ENCODE data around the gene GLS2. TPM values are rescaled to one million over a fixed set of nuclear protein-coding genes. Genes with fewer than 3 reads are reported as not detected.
"Not testable (repeated sequence)": the region's sequence is repeated elsewhere in the genome, so short reads cannot be mapped to it uniquely, and the experiment has no call there.

Gene GLS2
- total RNA-seq, 2 donors from 2014 or later: 4.4 to 4.7 TPM

DNA sequence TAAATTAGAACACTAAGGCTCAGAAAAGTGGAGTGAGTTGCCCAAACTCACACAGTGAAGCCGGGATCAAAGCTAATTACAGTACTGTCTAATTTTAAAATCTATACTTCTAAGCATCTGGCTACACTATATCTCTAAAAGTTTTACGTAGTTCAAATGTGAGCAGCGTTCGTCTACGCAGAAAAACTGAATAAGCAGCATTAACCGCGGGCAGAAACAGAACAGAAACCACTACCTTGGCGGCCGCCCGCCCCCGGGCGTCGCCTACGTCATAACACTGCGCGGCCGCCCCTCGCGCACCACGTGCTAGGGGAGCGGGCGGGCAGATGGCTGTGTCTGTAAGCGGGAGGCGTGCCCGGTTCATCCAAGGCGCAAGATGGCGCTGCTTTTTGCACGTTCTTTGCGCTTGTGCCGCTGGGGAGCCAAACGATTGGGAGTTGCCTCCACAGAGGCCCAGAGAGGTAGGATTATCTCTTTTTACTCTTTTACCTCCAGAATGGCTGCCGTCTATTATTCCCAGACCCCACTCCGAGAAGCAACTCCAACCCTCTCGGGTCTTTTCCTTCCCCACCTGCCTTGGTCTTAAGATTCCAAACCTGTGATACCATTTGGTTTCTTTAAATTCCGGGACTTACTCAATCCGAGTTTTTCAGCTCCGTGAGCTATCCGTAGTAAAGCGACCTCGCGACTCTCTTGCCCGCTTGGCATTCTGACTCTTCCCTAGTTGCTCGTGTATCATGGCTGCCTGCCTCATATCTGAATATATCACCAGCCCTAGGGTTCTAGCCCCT is 19.6 kb downstream of the GLS2 start, which contains the start of gene SPRYD4:
Gene SPRYD4 (plus strand): TSS at position 363 of the 791 bp plus-strand sequence. CDS start 14 bp downstream, at position 377.
- Mint-ChIP-seq H3K27ac (peak within 1 kb of the TSS; percentile 97 to 98), H3K9me3 (no peaks in the 10 kb centered on the region), H3K36me3 (peaks cover 17 to 26% of the 10 kb centered on the region in 2 donors)
- DNase-seq (ENCODE audit: low spot score in 2 of 2): peak; percentile 93 to 96
- peak; percentile 98 to 99 for ATAC-seq

DNA sequence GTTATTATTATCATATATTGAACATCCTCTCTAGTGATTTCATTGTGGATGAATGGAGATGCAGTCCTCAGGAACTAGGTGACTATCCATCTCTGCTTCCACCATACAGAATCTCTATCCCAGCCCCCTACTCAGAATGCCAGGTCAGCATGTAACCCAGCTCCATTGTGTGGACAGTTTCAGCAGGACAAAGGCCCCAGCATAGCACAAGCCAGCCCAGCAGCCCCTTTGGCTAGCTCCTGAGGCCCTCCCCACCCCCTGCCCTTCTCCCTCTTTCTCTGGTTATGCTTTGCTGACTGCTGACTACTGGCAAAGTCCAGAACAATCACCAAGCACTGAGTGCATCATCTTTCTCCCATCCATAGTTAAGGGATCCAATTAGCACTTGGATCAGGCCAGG is 25.4 kb downstream of the GLS2 start:
- no peaks in the 10 kb centered on the region for H3K36me3 Mint-ChIP-seq
- ATAC-seq (no peak), DNase-seq (ENCODE audit: low spot score in 2 of 2) (no peak)
- no peak overlapping the region for H3K27ac Mint-ChIP-seq
- H3K9me3 Mint-ChIP-seq: no peaks in the 10 kb centered on the region

DNA sequence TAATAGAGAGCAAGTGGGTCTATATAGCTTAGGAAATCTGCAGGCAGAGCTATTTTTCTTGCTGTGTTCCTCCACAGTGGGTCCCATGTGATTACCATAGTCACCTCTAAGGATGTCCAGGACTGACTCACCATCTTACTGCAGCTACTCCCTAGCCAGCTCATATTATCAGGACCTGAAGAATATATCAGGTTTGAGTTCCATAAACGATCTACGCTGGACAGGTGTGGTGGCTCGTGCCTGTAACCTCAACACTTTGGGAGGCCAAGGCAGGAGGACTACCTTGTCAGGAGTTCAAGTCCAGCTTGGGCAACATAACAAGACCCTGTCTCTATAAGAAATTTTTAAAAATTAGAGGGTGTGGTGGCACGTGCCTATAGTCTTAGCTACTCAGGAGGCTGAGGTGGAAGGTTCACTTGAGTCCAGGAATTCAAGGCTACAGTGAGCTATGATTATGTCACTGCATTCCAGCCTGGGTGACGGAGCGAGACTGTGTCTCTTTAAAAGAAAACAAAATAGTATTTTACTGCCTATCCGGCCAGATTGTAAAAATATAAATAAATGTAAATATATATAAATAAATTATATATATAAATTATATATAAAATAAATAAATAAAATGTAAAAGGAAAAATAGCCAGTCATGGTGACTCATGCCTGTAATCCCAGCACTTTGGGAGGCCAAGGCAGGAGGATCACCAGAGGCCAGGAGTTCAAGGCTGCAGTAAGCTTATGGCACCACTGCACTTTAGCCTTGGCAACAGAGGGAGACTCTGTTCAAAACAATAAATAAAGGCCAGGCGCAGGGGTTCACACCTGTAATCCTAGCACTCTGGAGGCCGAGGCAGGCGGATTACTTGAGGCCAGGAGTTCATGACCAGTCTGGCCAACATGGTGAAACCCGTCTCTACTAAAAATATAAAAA is 26.5 kb downstream of the GLS2 start:
- ATAC-seq (no peak), DNase-seq (ENCODE audit: low spot score in 2 of 2) (no peak)
- Mint-ChIP-seq H3K27ac (no peak overlapping the region), H3K9me3 (no peaks in the 10 kb centered on the region), H3K36me3 (no peaks in the 10 kb centered on the region)

- Mint-ChIP-seq H3K27ac (no peak overlapping the region), H3K9me3 (no peaks in the 10 kb centered on the region), H3K36me3 (no peaks in the 10 kb centered on the region)
- ATAC-seq (no peak), DNase-seq (ENCODE audit: low spot score in 2 of 2) (no peak)
These were observed 30.1 kb downstream of the GLS2 start for GRCh38 chr12:56457817-56458216.

GRCh38 chr12:56454557-56454956 is 33.4 kb downstream of the GLS2 start, which contains the start of gene MIP:
MIP (minus strand) TSS chr12:56454657; CDS start chr12:56454613, 44 bp downstream.
- ATAC-seq (no peak), DNase-seq (ENCODE audit: low spot score in 2 of 2) (no peak)

GRCh38 chr12:56451147-56451546 is 36.8 kb downstream of the GLS2 start:
- Mint-ChIP-seq H3K9me3 (no peaks in the 10 kb centered on the region), H3K36me3 (peaks cover 10% of the 10 kb centered on the region in 2 donors), H3K27ac (peak overlapping the region in 1 of 2 donors; percentile 68)
- DNase-seq (ENCODE audit: low spot score in 2 of 2) (no peak), ATAC-seq (no peak)

More at GRCh38 chr12:56454557-56454956, 33.4 kb downstream of the GLS2 start, which contains the start of gene MIP:
- H3K36me3 Mint-ChIP-seq: no peaks in the 10 kb centered on the region
- no peaks in the 10 kb centered on the region for H3K9me3 Mint-ChIP-seq
- H3K27ac Mint-ChIP-seq: no peak within 1 kb of the TSS

DNA sequence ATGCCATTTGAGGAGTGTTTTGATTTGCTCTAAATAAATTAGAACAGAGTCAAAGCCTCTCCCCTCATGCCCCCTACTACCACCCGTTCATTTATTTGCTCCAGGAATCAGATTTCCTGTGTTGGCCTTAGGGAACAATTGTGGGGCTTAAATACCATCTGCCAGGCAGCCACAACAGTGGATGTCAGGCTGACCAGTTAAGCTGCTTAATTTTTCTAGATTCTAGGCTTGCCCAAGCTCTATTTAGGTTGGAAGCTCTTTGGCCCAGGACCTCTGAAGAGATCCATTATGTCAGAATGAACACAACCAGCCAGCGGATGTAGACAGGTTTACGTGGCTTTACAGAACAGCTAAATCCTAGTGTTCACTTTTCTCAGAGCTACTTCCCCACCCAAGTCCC is 37.7 kb downstream of the GLS2 start:
- H3K27ac Mint-ChIP-seq: peak overlapping the region in 1 of 2 donors; percentile 96
- no peak for ATAC-seq
- no peaks in the 10 kb centered on the region for H3K9me3 Mint-ChIP-seq
- no peak for DNase-seq (ENCODE audit: low spot score in 2 of 2)
- peaks cover 10% of the 10 kb centered on the region in 2 donors for H3K36me3 Mint-ChIP-seq

GRCh38 chr12:56449622-56449984 is 38.4 kb downstream of the GLS2 start:
- DNase-seq (ENCODE audit: low spot score in 2 of 2): no peak
- Mint-ChIP-seq H3K27ac (peak overlapping the region; percentile 96 to 99), H3K36me3 (peaks cover 14% of the 10 kb centered on the region in 2 donors), H3K9me3 (peaks cover 0 to 3% of the 10 kb centered on the region in 2 donors)
- no peak for ATAC-seq

- peak; percentile 86 to 94 for DNase-seq (ENCODE audit: low spot score in 2 of 2)
- Mint-ChIP-seq H3K27ac (peak within 1 kb of the TSS; percentile 96 to 99), H3K9me3 (peaks cover 0 to 8% of the 10 kb centered on the region in 2 donors), H3K36me3 (peaks cover 19 to 20% of the 10 kb centered on the region in 2 donors)
- peak; percentile 98 to 99 for ATAC-seq
These were observed 38.9 kb downstream of the GLS2 start, which contains the start of gene TIMELESS for GRCh38 chr12:56448860-56449621. TIMELESS (minus strand) TSS chr12:56449426; CDS start chr12:56434170, 15,256 bp downstream.

GRCh38 chr12:56443208-56443607 is 44.8 kb downstream of the GLS2 start:
- H3K9me3 Mint-ChIP-seq; H3K27ac Mint-ChIP-seq; DNase-seq (ENCODE audit: low spot score in 2 of 2); ATAC-seq: not testable (repeated sequence)
- peaks cover 21% of the 10 kb centered on the region in 2 donors for H3K36me3 Mint-ChIP-seq

GRCh38 chr12:56437430-56438176 is 50.4 kb downstream of the GLS2 start:
- Mint-ChIP-seq H3K27ac (no peak overlapping the region), H3K9me3 (no peaks in the 10 kb centered on the region), H3K36me3 (no peaks in the 10 kb centered on the region)
- DNase-seq (ENCODE audit: low spot score in 2 of 2) (no peak), ATAC-seq (no peak)

DNA sequence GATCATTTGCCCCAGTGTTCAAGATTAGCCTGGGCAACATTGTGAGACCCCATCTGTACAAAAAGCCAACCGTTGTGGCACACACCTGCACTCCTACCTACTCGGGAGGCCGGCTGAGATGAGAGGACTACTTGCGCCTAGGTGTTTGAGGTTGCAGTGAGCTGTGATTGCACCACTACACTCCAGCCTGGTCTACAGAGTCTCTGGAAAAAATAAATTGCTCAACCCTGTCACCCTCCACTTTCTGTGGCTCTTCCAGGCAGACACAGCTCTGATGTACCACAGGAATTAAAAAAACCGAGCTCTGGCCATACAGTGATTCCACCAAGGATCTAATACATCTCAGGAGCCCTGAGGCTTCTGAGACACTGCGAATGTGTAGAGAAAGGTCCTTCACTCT is 53.1 kb downstream of the GLS2 start:
- DNase-seq (ENCODE audit: low spot score in 2 of 2) (no peak), ATAC-seq (no peak)
- H3K27ac Mint-ChIP-seq: peak overlapping the region in 1 of 2 donors; percentile 68
- H3K36me3 Mint-ChIP-seq: peaks cover 4 to 10% of the 10 kb centered on the region in 2 donors
- no peaks in the 10 kb centered on the region for H3K9me3 Mint-ChIP-seq

GRCh38 chr12:56431850-56432249 is 56.1 kb downstream of the GLS2 start:
- Mint-ChIP-seq H3K36me3 (peaks cover 19 to 30% of the 10 kb centered on the region in 2 donors), H3K9me3 (no peaks in the 10 kb centered on the region), H3K27ac (no peak overlapping the region)
- no peak for DNase-seq (ENCODE audit: low spot score in 2 of 2)
- ATAC-seq: no peak

DNA sequence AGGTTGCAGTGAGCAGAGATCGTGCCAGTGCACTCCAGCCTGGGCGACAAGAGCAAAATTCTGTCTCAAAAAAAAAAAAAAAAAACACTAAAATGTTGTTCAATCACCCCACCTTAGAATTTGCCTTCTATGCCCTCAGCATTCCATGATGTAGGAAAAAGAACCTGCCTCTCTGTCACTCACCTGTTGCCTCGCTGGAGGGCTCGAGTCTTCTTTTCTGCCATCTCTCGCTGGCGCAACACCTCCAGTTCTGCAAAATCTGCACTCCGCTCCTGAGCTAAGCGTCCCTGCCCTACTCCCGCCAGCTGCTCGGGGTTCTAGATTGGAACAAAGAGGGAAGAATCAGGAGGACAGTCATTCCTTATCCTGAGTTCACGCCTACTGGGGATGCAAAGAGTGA is 56.7 kb downstream of the GLS2 start:
- Mint-ChIP-seq H3K27ac (no peak overlapping the region), H3K9me3 (no peaks in the 10 kb centered on the region), H3K36me3 (peaks cover 19 to 30% of the 10 kb centered on the region in 2 donors)
- no peak for ATAC-seq
- DNase-seq (ENCODE audit: low spot score in 2 of 2): no peak

DNA sequence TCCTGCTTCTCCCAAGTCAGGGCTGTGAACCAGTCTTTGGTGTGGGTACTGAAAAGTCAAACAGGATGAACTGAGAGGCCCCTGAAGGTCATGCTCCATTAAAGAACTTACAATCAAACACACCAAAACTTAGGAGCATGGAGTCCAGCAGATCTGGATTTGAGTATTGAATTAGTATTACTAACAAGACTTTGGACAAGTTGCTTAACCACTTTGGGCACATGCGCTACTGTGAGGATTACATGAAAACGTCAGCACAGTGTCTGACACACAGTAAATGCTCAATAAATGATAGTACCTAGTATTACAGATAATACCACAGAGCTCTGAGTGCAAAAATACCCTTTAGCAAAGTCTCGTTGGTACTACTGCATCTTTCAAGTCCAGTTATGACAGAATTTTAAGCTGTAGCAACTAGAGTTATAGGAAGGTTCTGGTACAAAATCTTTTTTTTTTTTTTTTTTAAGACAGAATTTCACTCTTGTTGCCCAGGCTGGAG is 62.0 kb downstream of the GLS2 start:
- ATAC-seq (no peak), DNase-seq (ENCODE audit: low spot score in 2 of 2) (no peak)
- Mint-ChIP-seq H3K9me3 (no peaks in the 10 kb centered on the region), H3K27ac (no peak overlapping the region), H3K36me3 (peaks cover 46 to 49% of the 10 kb centered on the region in 2 donors)
